Measurements from ENCODE around the gene RECK.

Gene RECK

GRCh38 chr9:36162211-36162738 is 125.6 kb downstream of the RECK start:
- no peaks in the 10 kb centered on the region for H3K27me3 ChIP-seq
- peak overlapping the region; percentile 52 for H3K27ac ChIP-seq
- H3K36me3 ChIP-seq: peaks cover 56% of the 10 kb centered on the region
- H3K4me3 ChIP-seq (ENCODE audit: low read depth in 1 of 2, low read length in 1 of 2): no peak overlapping the region
- H3K9me3 ChIP-seq: no peaks in the 10 kb centered on the region
- TF ChIP-seq CTCF (IDR thresholded peaks at IDR 0.05): no peak
- H3K4me1 ChIP-seq (ENCODE audit: control insufficient read depth in 1 of 2, insufficient read depth in 1 of 2, low read depth in 1 of 2, low read length in 1 of 2): peaks cover 22 to 40% of the 10 kb centered on the region in 2 experiments

- peaks cover 16 to 31% of the 10 kb centered on the region in 2 experiments for H3K4me1 ChIP-seq (ENCODE audit: control insufficient read depth in 1 of 2, insufficient read depth in 1 of 2, low read depth in 1 of 2, low read length in 1 of 2)
Measured at GRCh38 chr9:36163049-36163785, 126.5 kb downstream of the RECK start.

GRCh38 chr9:36163786-36164170 is 127.1 kb downstream of the RECK start:
- Histone ChIP-seq H3K4me1 (ENCODE audit: control insufficient read depth in 1 of 2, insufficient read depth in 1 of 2, low read depth in 1 of 2, low read length in 1 of 2) (peaks cover 10 to 25% of the 10 kb centered on the region in 2 experiments), H3K27ac (peak overlapping the region; percentile 68), H3K27me3 (no peaks in the 10 kb centered on the region), H3K4me3 (ENCODE audit: low read depth in 1 of 2, low read length in 1 of 2) (no peak overlapping the region), H3K9me3 (no peaks in the 10 kb centered on the region), H3K36me3 (peaks cover 53% of the 10 kb centered on the region)
- no peak for TF ChIP-seq CTCF (IDR thresholded peaks at IDR 0.05)

More at GRCh38 chr9:36163049-36163785, 126.5 kb downstream of the RECK start:
- no peaks in the 10 kb centered on the region for H3K9me3 ChIP-seq
- no peak for TF ChIP-seq CTCF (IDR thresholded peaks at IDR 0.05)
- H3K36me3 ChIP-seq: peaks cover 56% of the 10 kb centered on the region
- peak overlapping the region; percentile 68 for H3K27ac ChIP-seq
- H3K4me3 ChIP-seq (ENCODE audit: low read depth in 1 of 2, low read length in 1 of 2): no peak overlapping the region
- no peaks in the 10 kb centered on the region for H3K27me3 ChIP-seq

- no peak for TF ChIP-seq CTCF (IDR thresholded peaks at IDR 0.05)
- Histone ChIP-seq H3K4me1 (ENCODE audit: control insufficient read depth in 1 of 2, insufficient read depth in 1 of 2, low read depth in 1 of 2, low read length in 1 of 2) (peaks cover 12 to 24% of the 10 kb centered on the region in 2 experiments), H3K27ac (peak overlapping the region; percentile 68)
Measured at GRCh38 chr9:36164372-36164771, 127.7 kb downstream of the RECK start.

GRCh38 chr9:36164989-36165388 is 128.3 kb downstream of the RECK start:
- Histone ChIP-seq H3K4me3 (ENCODE audit: low read depth in 1 of 2, low read length in 1 of 2) (no peak overlapping the region), H3K36me3 (peaks cover 42% of the 10 kb centered on the region), H3K27ac (peak overlapping the region; percentile 68), H3K4me1 (ENCODE audit: control insufficient read depth in 1 of 2, insufficient read depth in 1 of 2, low read depth in 1 of 2, low read length in 1 of 2) (peaks cover 15 to 29% of the 10 kb centered on the region in 2 experiments), H3K9me3 (no peaks in the 10 kb centered on the region), H3K27me3 (no peaks in the 10 kb centered on the region)
- no peak for TF ChIP-seq CTCF (IDR thresholded peaks at IDR 0.05)

More at GRCh38 chr9:36164372-36164771, 127.7 kb downstream of the RECK start:
- Histone ChIP-seq H3K27me3 (no peaks in the 10 kb centered on the region), H3K9me3 (no peaks in the 10 kb centered on the region), H3K4me3 (ENCODE audit: low read depth in 1 of 2, low read length in 1 of 2) (no peak overlapping the region), H3K36me3 (peaks cover 48% of the 10 kb centered on the region)

All from neutrophil (primary cell).